Smooth muscle cell (in vitro differentiated cells): ENCODE measurements around the gene CDK11B. TPM values are rescaled to one million over a fixed set of nuclear protein-coding genes. Genes with fewer than 3 reads are reported as not detected.

Source experiments
- DNase-seq: peaks from one replicate; lab custom pipeline; 2025; ENCODE audit not compliant: unreplicated experiment; lab: John Stamatoyannopoulos, UW
- H2AFZ ChIP-seq: fragments of 200-600 bp; sonication (generic); 2 replicates; pipeline ENCODE4 v1.6.0; 2016; ENCODE audit warnings: antibody characterized with exemption, low read depth, mild to moderate bottlenecking
- H3F3A ChIP-seq: fragments of 200-600 bp; sonication (generic); 2 replicates; pipeline ENCODE4 v1.6.0; 2017; ENCODE audit warnings: antibody characterized with exemption, low read depth
- H3K27ac ChIP-seq: fragments of 200-600 bp; sonication (generic); 2 replicates; pipeline ENCODE4 v1.5.1; 2016; ENCODE audit warnings: low read depth, mild to moderate bottlenecking
- H3K27me3 ChIP-seq: fragments of 200-600 bp; sonication (generic); 2 replicates; pipeline ENCODE4 v1.6.1; 2016; ENCODE audit warnings: low read depth, mild to moderate bottlenecking
- H3K36me3 ChIP-seq: fragments of 200-600 bp; sonication (generic); 2 replicates; pipeline ENCODE4 v1.5.1; 2016; ENCODE audit warnings: low read depth
- H3K4me1 ChIP-seq: fragments of 200-600 bp; sonication (generic); 2 replicates; pipeline ENCODE4 v1.5.1; 2016; ENCODE audit warnings: low read depth
- H3K4me2 ChIP-seq: fragments of 200-600 bp; sonication (generic); 2 replicates; pipeline ENCODE4 v1.6.0; 2016; ENCODE audit warnings: mild to moderate bottlenecking
- H3K4me3 ChIP-seq: fragments of 200-600 bp; sonication (generic); 2 replicates; pipeline ENCODE4 v1.5.1; 2016; ENCODE audit warnings: mild to moderate bottlenecking
- H3K79me2 ChIP-seq: fragments of 200-600 bp; sonication (generic); 2 replicates; pipeline ENCODE4 v1.6.0; 2016; ENCODE audit warnings: low read depth, mild to moderate bottlenecking
- H3K9ac ChIP-seq: fragments of 200-600 bp; sonication (generic); 2 replicates; pipeline ENCODE4 v1.6.0; 2016; ENCODE audit warnings: low read depth
- H3K9me3 ChIP-seq: fragments of 200-600 bp; sonication (generic); replicated peaks from 2 replicates; pipeline ENCODE4 v1.5.1; 2016; ENCODE audit warnings: low read depth
- H4K20me1 ChIP-seq: fragments of 200-600 bp; sonication (generic); 2 replicates; pipeline ENCODE4 v1.6.0; 2016; ENCODE audit warnings: low read depth
- WGBS: methylation state at CpG from one replicate; pipeline ENCODE4 v1.1.7; 2016; ENCODE audit warnings: low lambda C conversion rate; 5-methylcytosine and 5-hydroxymethylcytosine counted together
- polyA plus RNA-seq: library from polyadenylated mRNA; unstranded; fragments of >200 nt; fragmentation: Nextera tagmentation; extraction: Ambion mirVana; gene quantifications from 2 replicates; pipeline ENCODE4 v1.2.1, GENCODE V29; 2016
- total RNA-seq: library from RNA; depleted of rRNA; stranded (reverse); fragments of >200 nt; gene quantifications from 2 replicates; pipeline ENCODE4 v1.2.3, GENCODE V29; 2014
- TF ChIP-seq, protein P1 (sequence below): fragments of 200-600 bp; sonication (generic); IDR thresholded peaks from 2 replicates; pipeline ENCODE4 v1.5.1; 2017; ENCODE audit warnings: borderline replicate concordance, mild to moderate bottlenecking, antibody characterized with exemption; ENCODE audit not compliant: insufficient read depth, poor library complexity, severe bottlenecking

CDK11B gene
- total and polyA plus RNA-seq, 2 experiments from 2014 or later: 13.7 to 15.6 TPM

DNA sequence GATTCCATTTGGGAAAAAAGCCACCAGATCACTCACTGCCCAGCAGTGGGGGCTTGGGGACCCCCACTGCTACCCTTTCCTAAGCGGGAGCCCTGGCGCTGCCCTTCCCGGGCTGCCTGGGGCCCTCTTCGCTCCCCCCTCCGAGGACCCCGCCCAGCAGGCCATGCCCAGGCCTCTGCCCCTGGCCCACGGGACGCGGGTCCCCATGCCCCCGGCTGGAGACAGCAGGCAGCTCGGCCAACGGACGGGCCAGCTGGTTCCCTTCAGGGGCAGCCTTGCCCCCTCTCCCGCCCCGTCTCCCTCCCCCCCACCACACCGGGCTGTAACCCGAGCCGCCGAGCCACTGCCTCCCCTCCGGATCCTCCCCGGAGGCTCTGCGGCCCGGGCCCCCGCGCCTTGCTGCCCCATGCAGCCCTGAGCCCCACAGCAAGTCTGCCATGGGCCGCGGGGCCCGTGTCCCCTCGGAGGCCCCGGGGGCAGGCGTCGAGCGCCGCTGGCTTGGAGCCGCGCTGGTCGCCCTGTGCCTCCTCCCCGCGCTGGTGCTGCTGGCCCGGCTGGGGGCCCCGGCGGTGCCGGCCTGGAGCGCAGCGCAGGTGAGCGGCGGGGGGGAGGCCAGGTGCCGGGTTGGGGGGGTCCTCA lies 26.9 kb downstream of the CDK11B start, which contains the start of gene MMP23B:
TSS of gene MMP23B (plus strand) at position 392 of the 639 bp plus-strand sequence. CDS start at position 438, 46 bp downstream.
- Histone ChIP-seq H4K20me1 (peaks cover 17% of the 10 kb centered on the region), H3K9me3 (no peaks in the 10 kb centered on the region), H3K4me2 (peak within 1 kb of the TSS; percentile 95), H3K36me3 (no peaks in the 10 kb centered on the region), H3K79me2 (no peaks in the 10 kb centered on the region), H2AFZ (no peak within 1 kb of the TSS), H3F3A (peaks cover 3% of the 10 kb centered on the region), H3K27ac (peak within 1 kb of the TSS; percentile 83), H3K4me3 (peak within 1 kb of the TSS; percentile 57), H3K4me1 (peaks cover 3% of the 10 kb centered on the region), H3K9ac (peak within 1 kb of the TSS; percentile 87), H3K27me3 (no peaks in the 10 kb centered on the region)
- TF ChIP-seq, protein P1, sequence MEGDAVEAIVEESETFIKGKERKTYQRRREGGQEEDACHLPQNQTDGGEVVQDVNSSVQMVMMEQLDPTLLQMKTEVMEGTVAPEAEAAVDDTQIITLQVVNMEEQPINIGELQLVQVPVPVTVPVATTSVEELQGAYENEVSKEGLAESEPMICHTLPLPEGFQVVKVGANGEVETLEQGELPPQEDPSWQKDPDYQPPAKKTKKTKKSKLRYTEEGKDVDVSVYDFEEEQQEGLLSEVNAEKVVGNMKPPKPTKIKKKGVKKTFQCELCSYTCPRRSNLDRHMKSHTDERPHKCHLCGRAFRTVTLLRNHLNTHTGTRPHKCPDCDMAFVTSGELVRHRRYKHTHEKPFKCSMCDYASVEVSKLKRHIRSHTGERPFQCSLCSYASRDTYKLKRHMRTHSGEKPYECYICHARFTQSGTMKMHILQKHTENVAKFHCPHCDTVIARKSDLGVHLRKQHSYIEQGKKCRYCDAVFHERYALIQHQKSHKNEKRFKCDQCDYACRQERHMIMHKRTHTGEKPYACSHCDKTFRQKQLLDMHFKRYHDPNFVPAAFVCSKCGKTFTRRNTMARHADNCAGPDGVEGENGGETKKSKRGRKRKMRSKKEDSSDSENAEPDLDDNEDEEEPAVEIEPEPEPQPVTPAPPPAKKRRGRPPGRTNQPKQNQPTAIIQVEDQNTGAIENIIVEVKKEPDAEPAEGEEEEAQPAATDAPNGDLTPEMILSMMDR: no peak
- under 1% methylated on average over 20 of the region's 48 CpGs for WGBS
- no peak for DNase-seq

DNA sequence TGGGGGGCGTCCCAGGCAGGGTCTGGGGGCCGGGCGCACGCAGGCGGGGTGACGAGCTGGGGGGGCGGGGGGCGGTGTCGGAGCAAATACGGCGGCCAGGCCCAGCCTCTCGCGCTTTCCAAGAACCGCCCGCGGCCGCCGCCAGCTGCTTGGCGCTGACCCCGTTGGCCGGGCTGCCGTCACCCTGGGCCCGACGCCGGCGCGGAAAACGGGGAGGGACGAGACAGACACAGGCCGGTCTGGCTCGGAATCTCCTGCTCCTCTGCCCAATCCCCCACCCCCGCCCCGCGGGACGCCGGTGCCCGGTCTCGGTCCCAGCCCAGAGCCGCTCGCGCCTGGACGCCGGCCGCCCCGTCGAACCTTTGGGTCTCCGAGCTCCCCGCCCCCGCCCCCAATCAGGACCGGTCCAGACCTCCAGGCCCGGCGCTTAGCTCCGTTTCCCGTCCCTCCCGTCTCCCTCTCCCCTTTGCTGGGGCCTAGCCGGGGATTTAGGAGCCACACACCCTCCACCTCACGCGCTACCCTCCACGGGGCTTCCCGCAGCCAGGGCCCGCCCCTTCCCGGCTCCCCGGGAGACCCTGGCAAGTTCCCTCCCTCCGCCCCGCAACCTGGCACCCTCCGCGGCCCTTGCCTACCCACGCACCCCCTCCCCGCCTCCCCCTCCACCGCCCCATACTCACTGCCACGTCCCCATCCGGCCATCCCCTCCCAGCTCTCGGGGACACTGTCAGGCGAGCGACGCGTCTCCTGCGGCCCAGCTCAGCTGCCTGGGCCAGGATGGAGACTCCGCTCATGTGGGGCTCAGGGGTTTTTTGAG lies 27.6 kb downstream of the CDK11B start:
- DNase-seq: peak; percentile 73
- H3K36me3 ChIP-seq: no peaks in the 10 kb centered on the region
- H3K4me3 ChIP-seq: peak overlapping the region; percentile 57
- peak overlapping the region; percentile 95 for H3K4me2 ChIP-seq
- peak overlapping the region; percentile 87 for H3K9ac ChIP-seq
- H2AFZ ChIP-seq: no peak overlapping the region
- H3F3A ChIP-seq: peaks cover 3% of the 10 kb centered on the region
- H3K27me3 ChIP-seq: no peaks in the 10 kb centered on the region
- 9% methylated on average over 15 of the region's 79 CpGs for WGBS
- H3K79me2 ChIP-seq: no peaks in the 10 kb centered on the region
- H4K20me1 ChIP-seq: peaks cover 17% of the 10 kb centered on the region
- peaks cover 3% of the 10 kb centered on the region for H3K4me1 ChIP-seq
- no peaks in the 10 kb centered on the region for H3K9me3 ChIP-seq
- peak overlapping the region; percentile 83 for H3K27ac ChIP-seq
- TF ChIP-seq, protein P1: no peak

DNA sequence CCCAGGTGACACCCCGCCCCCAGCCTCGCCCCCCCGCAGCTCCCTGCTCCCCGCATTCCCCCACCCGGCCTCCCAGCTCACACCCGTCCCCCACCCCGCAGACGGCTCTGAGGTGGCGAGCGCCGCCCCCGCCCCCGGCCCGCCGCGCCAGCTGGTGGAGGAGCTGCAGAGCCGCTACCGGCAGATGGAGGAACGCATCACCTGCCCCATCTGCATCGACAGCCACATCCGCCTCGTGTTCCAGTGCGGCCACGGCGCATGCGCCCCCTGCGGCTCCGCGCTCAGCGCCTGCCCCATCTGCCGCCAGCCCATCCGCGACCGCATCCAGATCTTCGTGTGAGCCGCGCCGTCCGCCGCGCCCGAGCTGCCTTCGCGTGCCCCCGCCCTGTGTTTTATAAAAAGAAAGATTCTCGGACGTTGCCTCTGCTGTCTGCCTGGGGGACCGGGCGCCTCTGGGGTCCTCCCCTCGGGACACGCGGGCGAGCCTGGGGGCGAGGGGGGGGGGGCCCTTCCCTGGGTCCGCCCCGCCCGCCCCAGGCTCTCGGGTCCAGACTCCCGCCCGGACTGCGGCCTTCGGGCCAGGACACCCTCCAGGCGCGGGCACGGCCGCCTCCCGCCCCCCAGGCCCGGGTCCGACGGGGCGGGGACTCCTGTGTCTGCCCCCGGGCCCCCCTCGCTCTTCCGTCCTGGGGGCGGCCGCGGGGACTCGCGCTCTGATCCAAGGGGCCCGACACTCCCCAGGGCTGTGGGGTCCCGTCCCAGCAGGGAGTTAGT lies 28.4 kb downstream of the CDK11B start:
- Histone ChIP-seq H3K27ac (peak overlapping the region; percentile 83), H3K4me2 (peak overlapping the region; percentile 95), H3K27me3 (no peaks in the 10 kb centered on the region), H3K4me3 (peak overlapping the region; percentile 57), H4K20me1 (peaks cover 17% of the 10 kb centered on the region), H3K4me1 (peaks cover 3% of the 10 kb centered on the region), H3K9me3 (no peaks in the 10 kb centered on the region), H3F3A (peaks cover 3% of the 10 kb centered on the region), H3K9ac (no peak overlapping the region), H3K79me2 (no peaks in the 10 kb centered on the region), H2AFZ (no peak overlapping the region), H3K36me3 (no peaks in the 10 kb centered on the region)
- peak; percentile 43 for DNase-seq
- 26% methylated on average over 37 of the region's 81 CpGs for WGBS
- TF ChIP-seq, protein P1: no peak
